Measurements from ENCODE around the gene SORCS1. TPM values are rescaled to one million over a fixed set of nuclear protein-coding genes. Genes with fewer than 3 reads are reported as not detected.

SORCS1 gene
- total and polyA plus RNA-seq, 12 donors, result 0.30 to 5.5 (median 1.3) TPM

DNA sequence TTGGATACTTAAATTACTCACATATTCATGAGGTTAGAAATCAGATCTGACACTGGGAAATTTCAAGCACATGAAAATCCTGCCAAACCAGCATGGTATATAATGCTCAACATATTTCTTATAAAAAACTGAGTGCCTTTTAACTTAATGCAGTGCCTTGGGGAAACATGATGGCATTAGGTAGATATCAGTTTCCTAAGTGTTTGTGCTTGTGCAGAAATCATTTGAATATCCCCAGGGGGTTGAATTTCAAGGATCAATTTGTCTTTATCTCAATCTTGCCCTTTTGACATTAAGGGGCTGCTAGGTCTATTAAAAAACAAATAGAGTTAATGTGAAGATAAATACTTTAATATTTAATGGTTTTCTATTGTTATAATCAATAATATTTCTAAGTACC, 396.3 kb downstream of the SORCS1 start:
- DNase-seq, result no peak
- peaks cover 0 to 4% (median 0%) of the 10 kb centered on the region in 7 donors for H3K27me3 ChIP-seq
- H3K4me1 ChIP-seq, result no peaks in the 10 kb centered on the region
- no peak overlapping the region for H3K27ac ChIP-seq
- H3K4me3 ChIP-seq, result no peak overlapping the region
- TF ChIP-seq, protein P1, sequence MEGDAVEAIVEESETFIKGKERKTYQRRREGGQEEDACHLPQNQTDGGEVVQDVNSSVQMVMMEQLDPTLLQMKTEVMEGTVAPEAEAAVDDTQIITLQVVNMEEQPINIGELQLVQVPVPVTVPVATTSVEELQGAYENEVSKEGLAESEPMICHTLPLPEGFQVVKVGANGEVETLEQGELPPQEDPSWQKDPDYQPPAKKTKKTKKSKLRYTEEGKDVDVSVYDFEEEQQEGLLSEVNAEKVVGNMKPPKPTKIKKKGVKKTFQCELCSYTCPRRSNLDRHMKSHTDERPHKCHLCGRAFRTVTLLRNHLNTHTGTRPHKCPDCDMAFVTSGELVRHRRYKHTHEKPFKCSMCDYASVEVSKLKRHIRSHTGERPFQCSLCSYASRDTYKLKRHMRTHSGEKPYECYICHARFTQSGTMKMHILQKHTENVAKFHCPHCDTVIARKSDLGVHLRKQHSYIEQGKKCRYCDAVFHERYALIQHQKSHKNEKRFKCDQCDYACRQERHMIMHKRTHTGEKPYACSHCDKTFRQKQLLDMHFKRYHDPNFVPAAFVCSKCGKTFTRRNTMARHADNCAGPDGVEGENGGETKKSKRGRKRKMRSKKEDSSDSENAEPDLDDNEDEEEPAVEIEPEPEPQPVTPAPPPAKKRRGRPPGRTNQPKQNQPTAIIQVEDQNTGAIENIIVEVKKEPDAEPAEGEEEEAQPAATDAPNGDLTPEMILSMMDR (IDR thresholded peaks at IDR 0.05), result no peak
- ATAC-seq, result no peak
- intact Hi-C loops (cut with DNase I), result no loop called here
- H3K36me3 ChIP-seq, result no peaks in the 10 kb centered on the region
- H3K9me3 ChIP-seq, result no peaks in the 10 kb centered on the region

DNA sequence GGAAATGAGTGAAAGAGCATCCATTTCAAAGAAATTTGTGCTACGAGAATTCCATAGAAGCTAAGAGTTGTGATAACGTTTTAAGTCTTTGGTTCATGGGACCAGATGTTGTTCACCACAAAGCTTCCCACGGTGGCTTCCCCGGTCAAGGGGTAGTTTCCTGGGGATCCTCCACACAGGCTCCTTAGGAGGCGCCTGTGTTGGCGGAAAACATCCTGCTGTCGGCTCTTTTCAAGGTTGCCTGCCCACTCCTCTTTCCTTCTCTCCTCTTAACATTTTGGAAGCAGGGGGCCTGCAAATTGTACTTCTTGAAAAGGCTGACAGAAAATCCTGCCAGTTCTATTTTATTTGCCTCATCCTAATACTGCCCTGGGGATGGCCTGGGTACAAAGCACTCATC, 398.6 kb downstream of the SORCS1 start:
- intact Hi-C loops (cut with DNase I), result no loop called here
- H3K36me3 ChIP-seq, result no peaks in the 10 kb centered on the region
- 55 to 68% methylated on average over 7 of the region's 7 CpGs for WGBS, 2 donors
- no peaks in the 10 kb centered on the region for H3K4me1 ChIP-seq
- no peak overlapping the region for H3K27ac ChIP-seq
- DNase-seq (no peak), ATAC-seq (no peak)
- H3K27me3 ChIP-seq, result peaks cover 0 to 4% (median 0%) of the 10 kb centered on the region in 7 donors
- H3K4me3 ChIP-seq, result no peak overlapping the region
- TF ChIP-seq, protein P1 (IDR thresholded peaks at IDR 0.05), result no peak
- H3K9me3 ChIP-seq, result no peaks in the 10 kb centered on the region

DNA sequence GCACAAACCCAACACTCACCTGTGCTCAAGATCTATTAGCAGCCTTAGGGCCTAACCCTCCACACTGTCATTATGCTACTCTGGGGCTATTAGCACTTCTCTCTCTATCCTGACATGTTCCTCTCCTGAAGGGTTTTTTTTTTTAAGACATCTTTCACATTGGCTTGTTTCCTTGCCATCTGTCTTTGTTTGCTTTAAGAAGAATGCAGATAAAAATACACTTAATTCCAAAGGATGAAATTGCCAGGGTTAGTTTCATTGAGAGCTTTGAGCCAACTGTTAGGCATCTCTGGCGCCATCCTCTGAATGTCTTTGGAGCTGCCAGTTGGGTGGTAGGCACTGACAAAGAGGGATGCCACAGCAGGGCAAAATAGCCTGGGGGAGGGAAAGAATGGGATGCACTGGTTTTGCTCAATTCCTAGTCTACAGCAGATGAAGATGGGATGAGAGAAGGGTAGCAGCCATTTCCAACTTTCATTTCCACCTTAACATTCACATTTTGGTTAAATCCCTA, 399.2 kb downstream of the SORCS1 start:
- no peaks in the 10 kb centered on the region for H3K36me3 ChIP-seq
- ATAC-seq (no peak), DNase-seq (no peak)
- peaks cover 0 to 4% (median 0%) of the 10 kb centered on the region in 7 donors for H3K27me3 ChIP-seq
- H3K4me3 ChIP-seq, result no peak overlapping the region
- no peak overlapping the region for H3K27ac ChIP-seq
- WGBS, 2 donors, result 67 to 79% methylated on average over 1 of the region's 1 CpG
- intact Hi-C loops (cut with DNase I), result no loop called here
- H3K9me3 ChIP-seq, result no peaks in the 10 kb centered on the region
- TF ChIP-seq, protein P1 (IDR thresholded peaks at IDR 0.05), result no peak
- no peaks in the 10 kb centered on the region for H3K4me1 ChIP-seq

DNA sequence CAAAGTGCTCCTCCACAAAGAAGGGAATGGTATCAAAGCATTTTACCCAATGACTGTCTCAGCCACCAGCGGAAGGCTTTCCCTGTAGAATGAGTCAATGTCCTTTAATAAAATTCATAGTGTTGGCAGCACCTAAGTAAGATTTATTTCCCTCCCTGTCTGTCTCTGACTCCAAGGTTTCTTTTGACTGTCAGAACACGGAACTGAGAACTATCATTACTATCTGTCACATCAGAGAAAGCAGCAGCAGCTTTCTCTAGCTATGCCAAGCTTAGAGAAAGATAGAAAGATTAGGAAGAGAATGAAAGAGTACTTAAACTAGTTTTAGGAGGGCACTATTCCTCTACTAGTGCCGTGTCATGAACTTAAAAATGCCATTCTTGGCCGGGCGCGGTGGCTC, 400.1 kb downstream of the SORCS1 start:
- DNase-seq (no peak), ATAC-seq (no peak)
- no peak overlapping the region for H3K27ac ChIP-seq
- H3K4me1 ChIP-seq, result no peaks in the 10 kb centered on the region
- H3K9me3 ChIP-seq, result no peaks in the 10 kb centered on the region
- intact Hi-C loops (cut with DNase I), result no loop called here
- peaks cover 0 to 4% (median 0%) of the 10 kb centered on the region in 7 donors for H3K27me3 ChIP-seq
- H3K36me3 ChIP-seq, result no peaks in the 10 kb centered on the region
- TF ChIP-seq, protein P1 (IDR thresholded peaks at IDR 0.05), result no peak
- no peak overlapping the region for H3K4me3 ChIP-seq
- WGBS, 2 donors, result 89% methylated on average over 6 of the region's 6 CpGs
